Brain microvascular endothelial cell (primary cell): ENCODE measurements around the gene MYT1.

Experiments used
- DNase-seq: peaks from one replicate; pipeline ENCODE4 v3.0.0-alpha.2; 2020
- H3K27ac ChIP-seq: fragments of 250-450 bp; sonication (Bioruptor Pico); 2 replicates; pipeline ENCODE4 v1.5.1; 2020; ENCODE audit warnings: mild to moderate bottlenecking, moderate library complexity
- H3K27me3 ChIP-seq: fragments of 250-450 bp; sonication (Bioruptor Pico); replicated peaks from 2 replicates; pipeline ENCODE4 v1.5.1; 2020; ENCODE audit warnings: mild to moderate bottlenecking
- H3K36me3 ChIP-seq: fragments of 250-450 bp; sonication (Bioruptor Pico); replicated peaks from 2 replicates; pipeline ENCODE4 v1.5.1; 2020; ENCODE audit warnings: mild to moderate bottlenecking
- H3K4me3 ChIP-seq: 2 replicates; pipeline ENCODE4 v1.5.1; 2011; ENCODE audit warnings: low read depth, mild to moderate bottlenecking, control low read depth, low read length, moderate library complexity
- CTCF ChIP-seq: IDR thresholded peaks from 2 replicates; pipeline ENCODE4 v1.5.1; 2011; ENCODE audit warnings: low read depth, mild to moderate bottlenecking, moderate library complexity, low read length, control low read depth, inconsistent platforms; ENCODE audit errors: missing control alignments
- in situ Hi-C: cut with HindIII; loops from 2 replicates; pipeline ENCODE4 v1.10.0; 2017; ENCODE audit warnings: low sequenced_read_pairs, low pct_ligation_motif_present

The MYT1 gene

GRCh38 chr20:64205611-64206026 lies 41.4 kb downstream of the MYT1 start:
- Histone ChIP-seq H3K36me3 (no peaks in the 10 kb centered on the region), H3K4me3 (no peak overlapping the region), H3K27ac (no peak overlapping the region), H3K27me3 (no peaks in the 10 kb centered on the region)
- in situ Hi-C loops: no loop called here
- no peak for TF ChIP-seq CTCF
- DNase-seq: no peak

DNA sequence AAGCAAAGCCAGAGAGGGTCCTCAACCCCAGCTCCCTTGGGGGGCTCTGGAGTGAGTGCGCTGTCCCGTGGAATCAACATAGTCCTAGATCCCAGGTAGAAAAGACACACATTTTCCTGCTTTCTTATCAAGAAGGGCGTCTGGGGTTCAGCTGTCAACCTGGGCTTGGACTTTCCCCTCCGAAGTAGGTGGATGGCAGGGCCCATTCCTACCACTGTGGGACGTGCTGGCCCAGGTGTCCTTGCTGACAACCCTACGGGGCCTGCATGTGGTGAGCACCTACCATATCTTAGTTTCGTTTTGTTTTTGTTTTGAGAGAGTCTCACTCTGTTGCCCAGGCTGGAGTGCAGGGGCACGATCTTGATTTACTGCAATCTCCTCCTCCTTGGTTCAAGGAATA lies 42.4 kb downstream of the MYT1 start:
- TF ChIP-seq CTCF: no peak
- peaks cover 3% of the 10 kb centered on the region for H3K27me3 ChIP-seq
- H3K27ac ChIP-seq: no peak overlapping the region
- H3K4me3 ChIP-seq: no peak overlapping the region
- in situ Hi-C loops: no loop called here
- no peaks in the 10 kb centered on the region for H3K36me3 ChIP-seq
- DNase-seq: no peak

DNA sequence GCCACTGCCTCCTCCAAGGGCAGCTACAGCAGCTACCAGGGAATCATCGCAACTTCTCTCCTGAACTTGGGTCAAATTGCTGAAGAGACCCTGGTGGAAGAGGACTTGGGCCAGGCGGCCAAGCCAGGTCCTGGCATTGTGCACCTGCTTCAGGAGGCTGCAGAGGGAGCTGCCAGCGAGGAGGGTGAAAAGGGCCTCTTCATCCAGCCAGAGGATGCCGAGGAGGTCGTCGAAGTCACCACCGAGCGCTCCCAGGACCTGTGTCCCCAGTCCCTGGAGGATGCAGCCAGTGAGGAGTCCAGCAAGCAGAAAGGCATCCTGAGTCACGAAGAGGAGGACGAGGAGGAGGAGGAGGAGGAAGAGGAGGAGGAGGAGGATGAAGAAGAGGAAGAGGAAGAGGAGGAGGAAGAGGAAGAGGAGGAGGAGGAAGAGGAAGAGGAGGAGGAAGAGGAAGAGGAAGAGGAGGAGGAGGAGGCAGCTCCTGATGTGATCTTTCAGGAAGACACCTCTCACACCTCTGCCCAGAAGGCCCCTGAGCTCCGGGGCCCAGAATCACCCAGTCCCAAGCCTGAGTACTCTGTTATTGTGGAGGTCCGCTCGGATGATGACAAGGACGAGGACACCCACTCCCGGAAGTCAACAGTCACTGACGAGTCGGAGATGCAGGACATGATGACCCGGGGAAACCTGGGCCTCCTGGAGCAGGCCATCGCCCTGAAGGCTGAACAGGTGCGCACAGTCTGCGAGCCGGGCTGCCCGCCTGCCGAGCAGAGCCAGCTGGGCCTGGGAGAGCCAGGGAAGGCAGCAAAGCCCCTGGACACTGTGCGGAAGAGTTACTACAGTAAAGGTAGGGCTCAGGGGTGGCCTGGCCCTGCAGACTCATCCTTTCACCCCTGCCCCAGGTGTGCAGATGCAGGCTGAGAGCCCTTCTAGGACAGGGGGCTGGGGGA lies 43.7 kb downstream of the MYT1 start:
- no peak for TF ChIP-seq CTCF
- Histone ChIP-seq H3K36me3 (no peaks in the 10 kb centered on the region), H3K27ac (no peak overlapping the region), H3K4me3 (no peak overlapping the region), H3K27me3 (peaks cover 3% of the 10 kb centered on the region)
- in situ Hi-C loops: no loop called here
- DNase-seq: no peak

- no peak overlapping the region for H3K4me3 ChIP-seq
- peaks cover 3% of the 10 kb centered on the region for H3K27me3 ChIP-seq
- no peak for TF ChIP-seq CTCF
- no peak for DNase-seq
- H3K27ac ChIP-seq: no peak overlapping the region
- H3K36me3 ChIP-seq: no peaks in the 10 kb centered on the region
- in situ Hi-C loops: no loop called here
These were observed 44.9 kb downstream of the MYT1 start for GRCh38 chr20:64209148-64209547.

DNA sequence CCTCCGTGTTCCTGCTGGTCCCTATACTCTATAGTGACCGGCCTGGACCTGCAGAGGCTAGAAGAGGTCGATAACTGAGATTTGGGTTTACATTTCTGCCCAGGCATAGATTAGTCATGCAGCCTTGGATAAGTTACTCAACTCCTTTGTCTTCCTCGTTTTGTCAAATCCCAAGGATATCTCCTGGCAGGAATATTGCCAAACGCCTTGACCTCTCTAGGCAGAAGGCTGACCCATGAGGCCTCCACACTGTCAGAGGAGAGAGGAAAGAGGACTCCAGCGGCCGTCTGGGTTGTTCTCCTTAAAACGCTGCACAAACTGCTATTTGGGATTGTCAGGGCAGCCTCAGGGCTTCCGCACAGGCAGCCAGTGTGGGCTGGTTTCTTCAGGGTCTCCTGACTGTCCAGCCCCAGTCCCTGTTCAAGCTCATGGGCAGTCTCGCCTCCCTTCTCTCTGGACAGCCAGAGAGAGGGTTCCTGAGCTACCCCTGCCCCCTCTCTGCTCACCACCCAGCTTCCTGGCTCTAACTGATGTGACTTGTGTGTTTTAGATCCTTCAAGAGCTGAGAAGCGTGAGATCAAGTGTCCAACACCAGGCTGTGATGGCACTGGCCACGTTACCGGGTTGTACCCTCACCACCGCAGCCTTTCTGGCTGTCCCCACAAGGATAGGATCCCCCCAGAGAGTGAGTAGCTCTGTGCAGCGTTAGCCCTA lies 46.6 kb downstream of the MYT1 start:
- H3K27me3 ChIP-seq: peaks cover 3% of the 10 kb centered on the region

More for the DNA sequence above, 46.6 kb downstream of the MYT1 start:
- DNase-seq: no peak
- no peaks in the 10 kb centered on the region for H3K36me3 ChIP-seq
- H3K4me3 ChIP-seq: no peak overlapping the region
- no peak for TF ChIP-seq CTCF
- in situ Hi-C loops: no loop called here
- no peak overlapping the region for H3K27ac ChIP-seq
